ENCODE data around the gene ACSM6. TPM values are rescaled to one million over a fixed set of nuclear protein-coding genes. Genes with fewer than 3 reads are reported as not detected.

Gene ACSM6
- total RNA-seq, 1 experiment from 2014 or later: not detected

GRCh38 chr10:95260909-95261552 is 67.0 kb downstream of the ACSM6 start:
- no peak overlapping the region for H2BK12ac ChIP-seq (ENCODE audit: insufficient read length, low read depth, low read length)
- no peaks in the 10 kb centered on the region for H4K20me1 ChIP-seq (ENCODE audit: control insufficient read depth, insufficient read depth, insufficient read length)
- peaks cover 10% of the 10 kb centered on the region for H3K4me1 ChIP-seq (ENCODE audit: insufficient read depth, low read length)
- no peak overlapping the region for H2AFZ ChIP-seq (ENCODE audit: low read length)
- no peak overlapping the region for H3K27ac ChIP-seq (ENCODE audit: insufficient read length, low read depth, low read length)
- no peak for DNase-seq
- H3K4me2 ChIP-seq (ENCODE audit: insufficient read depth, insufficient read length, low read length): no peak overlapping the region
- WGBS (ENCODE audit: extremely low coverage, insufficient read length, low lambda C conversion rate): no CpG with 5 or more reads among the region's 4 CpGs
- peaks cover 35 to 43% of the 10 kb centered on the region in 2 experiments for H3K4me1 Mint-ChIP-seq
- H3K23ac ChIP-seq (ENCODE audit: insufficient read length, low read depth, low read length): no peak overlapping the region
- peak overlapping the region; percentile 62 to 89 (median 65); a peak in 4 of 7 replicates for H3K27ac Mint-ChIP-seq
- no peak overlapping the region for H3K9ac ChIP-seq (ENCODE audit: extremely low read depth, insufficient read length, low read length)
- no peaks in the 10 kb centered on the region for H3K27me3 ChIP-seq (ENCODE audit: insufficient read depth, low read length)
- peaks cover 4% of the 10 kb centered on the region for H3K79me1 ChIP-seq (ENCODE audit: insufficient read depth, low read depth, low read length, poor library complexity, severe bottlenecking)
- no peak for TF ChIP-seq CTCF (conservative IDR thresholded peaks at IDR 0.05)
- no peak overlapping the region for H2BK5ac ChIP-seq (ENCODE audit: insufficient read length, low read length)
- no peak overlapping the region for H4K8ac ChIP-seq (replicated peaks; ENCODE audit: insufficient read length, low read depth, low read length)
- no peak overlapping the region for H3K4ac ChIP-seq (ENCODE audit: low read depth, low read length)
- H4K5ac ChIP-seq (ENCODE audit: insufficient read length, low read depth, low read length): no peak overlapping the region
- H3K79me2 ChIP-seq (ENCODE audit: insufficient read depth, low read length): no peaks in the 10 kb centered on the region
- H3K27me3 Mint-ChIP-seq (ENCODE audit: low read depth): no peaks in the 10 kb centered on the region
- H2BK15ac ChIP-seq (ENCODE audit: low read depth, low read length): no peak overlapping the region
- no peak overlapping the region for H2BK20ac ChIP-seq (ENCODE audit: low read depth, low read length, poor library complexity, severe bottlenecking)
- no peak overlapping the region for H3K4me3 Mint-ChIP-seq
- no peak overlapping the region for H3K18ac ChIP-seq (ENCODE audit: insufficient read length, low read depth, low read length)
- no peak overlapping the region for H4K91ac ChIP-seq (ENCODE audit: insufficient read length, low read depth, low read length)
- H3K56ac ChIP-seq (ENCODE audit: insufficient read length, low read depth, low read length): no peak overlapping the region
- no peak overlapping the region for H2AK5ac ChIP-seq (ENCODE audit: insufficient read length, low read length)
- no peak overlapping the region for H2BK120ac ChIP-seq (ENCODE audit: low read depth, low read length, poor library complexity, severe bottlenecking)
- H3K14ac ChIP-seq (ENCODE audit: insufficient read depth, low read length): no peak overlapping the region
- no peaks in the 10 kb centered on the region for H3K23me2 ChIP-seq (ENCODE audit: insufficient read length, low read depth, low read length, poor library complexity, severe bottlenecking)
- no peaks in the 10 kb centered on the region for H3K9me3 ChIP-seq (ENCODE audit: control insufficient read depth, low read depth, low read length)
- H3T11ph ChIP-seq (ENCODE audit: low read length): no peak overlapping the region
- H3K9me3 Mint-ChIP-seq: peaks cover 10 to 15% of the 10 kb centered on the region in 2 experiments
- peaks cover 29 to 70% (median 60%) of the 10 kb centered on the region in 3 experiments for H3K36me3 Mint-ChIP-seq (ENCODE audit: insufficient read depth in 1 of 3, low read depth in 3 of 3)
